ENCODE data around the gene R3HCC1L. TPM values are rescaled to one million over a fixed set of nuclear protein-coding genes. Genes with fewer than 3 reads are reported as not detected.

The R3HCC1L gene
- total RNA-seq, 3 donors from 2014 or later = 12.2 to 28.5 (median 20.6) TPM

- intact Hi-C loops (cut with DNase I; ENCODE audit: low total_unique reads) = no loop called here
- no peak for TF ChIP-seq POLR2AphosphoS5 (IDR thresholded peaks at IDR 0.05)
- TF ChIP-seq POLR2A (IDR thresholded peaks at IDR 0.05) = no peak
- TF ChIP-seq CTCF (IDR thresholded peaks at IDR 0.05) = no peak
- Histone ChIP-seq H3K27me3 (no peaks in the 10 kb centered on the region), H3K9me3 (no peaks in the 10 kb centered on the region), H3K4me3 (no peak overlapping the region), H3K36me3 (no peaks in the 10 kb centered on the region), H3K27ac (no peak overlapping the region), H3K4me1 (no peaks in the 10 kb centered on the region)
- no peak for DNase-seq (ENCODE audit: low spot score in 2 of 2)
Measured at GRCh38 chr10:98107644-98108430, 26.6 kb upstream of the R3HCC1L start.

GRCh38 chr10:98110356-98110755 lies 24.1 kb upstream of the R3HCC1L start:
- Histone ChIP-seq H3K27ac (no peak overlapping the region), H3K4me1 (no peaks in the 10 kb centered on the region), H3K27me3 (peaks cover 0 to 10% of the 10 kb centered on the region in 2 donors), H3K9me3 (no peaks in the 10 kb centered on the region), H3K4me3 (no peak overlapping the region), H3K36me3 (no peaks in the 10 kb centered on the region)
- DNase-seq (ENCODE audit: low spot score in 2 of 2) = no peak
- TF ChIP-seq POLR2A (IDR thresholded peaks at IDR 0.05) = no peak
- no peak for TF ChIP-seq POLR2AphosphoS5 (IDR thresholded peaks at IDR 0.05)
- no peak for TF ChIP-seq CTCF (IDR thresholded peaks at IDR 0.05)
- intact Hi-C loops (cut with DNase I; ENCODE audit: low total_unique reads) = no loop called here

- H3K4me3 ChIP-seq = no peak overlapping the region
- H3K4me1 ChIP-seq = no peaks in the 10 kb centered on the region
- no peak overlapping the region for H3K27ac ChIP-seq
- H3K9me3 ChIP-seq = no peaks in the 10 kb centered on the region
- no peaks in the 10 kb centered on the region for H3K36me3 ChIP-seq
- H3K27me3 ChIP-seq = peaks cover 0 to 10% of the 10 kb centered on the region in 2 donors
- intact Hi-C loops (cut with DNase I; ENCODE audit: low total_unique reads) = no loop called here
- TF ChIP-seq POLR2A (IDR thresholded peaks at IDR 0.05) = no peak
- TF ChIP-seq CTCF (IDR thresholded peaks at IDR 0.05) = no peak
- no peak for TF ChIP-seq POLR2AphosphoS5 (IDR thresholded peaks at IDR 0.05)
- DNase-seq (ENCODE audit: low spot score in 2 of 2) = no peak
Measured at GRCh38 chr10:98115031-98115787, 19.2 kb upstream of the R3HCC1L start.

GRCh38 chr10:98119891-98120290 lies 14.6 kb upstream of the R3HCC1L start:
- H3K27ac ChIP-seq = no peak overlapping the region
- TF ChIP-seq CTCF (IDR thresholded peaks at IDR 0.05) (no peak), POLR2AphosphoS5 (IDR thresholded peaks at IDR 0.05) (no peak), POLR2A (IDR thresholded peaks at IDR 0.05) (no peak)
- H3K4me1 ChIP-seq = no peaks in the 10 kb centered on the region
- H3K4me3 ChIP-seq = no peak overlapping the region
- H3K9me3 ChIP-seq = peaks cover 0 to 18% of the 10 kb centered on the region in 2 donors
- DNase-seq (ENCODE audit: low spot score in 2 of 2) = no peak
- peaks cover 0 to 3% of the 10 kb centered on the region in 2 donors for H3K27me3 ChIP-seq
- no peaks in the 10 kb centered on the region for H3K36me3 ChIP-seq
- intact Hi-C loops (cut with DNase I; ENCODE audit: low total_unique reads) = no loop called here

Measured in breast epithelium (tissue), 4 donors.